H1 (cell line): ENCODE measurements around the gene CCDC183. TPM values are rescaled to one million over a fixed set of nuclear protein-coding genes. Genes with fewer than 3 reads are reported as not detected.

Experiments
- CREB1 ChIP-seq: IDR thresholded peaks from 2 replicates; pipeline ENCODE4 v1.6.1; 2012; ENCODE audit warnings: inconsistent platforms
- CTBP2 ChIP-seq: IDR thresholded peaks from 2 replicates; pipeline ENCODE4 v1.7.0; 2011; ENCODE audit warnings: borderline replicate concordance, mild to moderate bottlenecking, moderate library complexity, mixed read lengths, low read length; ENCODE audit not compliant: insufficient read depth, insufficient read length
- EZH2 ChIP-seq: fragments of 200-600 bp; sonication (generic); IDR thresholded peaks from 2 replicates; pipeline ENCODE4 v1.7.1; 2012; ENCODE audit warnings: low read depth, mild to moderate bottlenecking, moderate library complexity, low read length, inconsistent platforms; ENCODE audit not compliant: severe bottlenecking
- POLR2AphosphoS5 ChIP-seq: IDR thresholded peaks from 2 replicates; pipeline ENCODE4 v1.6.1; 2011; ENCODE audit warnings: low read depth, low read length
- SP2 ChIP-seq: IDR thresholded peaks from 2 replicates; pipeline ENCODE4 v1.6.1; 2012; ENCODE audit warnings: mild to moderate bottlenecking, low read length, inconsistent platforms
- polyA plus RNA-seq, 7 experiments: library from polyadenylated mRNA; depleted of rRNA in 3 of 7; stranded (reverse) in 5 of 7; unstranded in 2 of 7; fragments of >200 nt in 5 of 7; fragments of 200-250 nt in 2 of 7; gene quantifications; 1 replicate in 5 of 7; 2 replicates in 1 of 7; 4 replicates in 1 of 7; pipeline versions ENCODE4 v1.2.1 to v1.2.3, GENCODE V29; 2011 to 2013; ENCODE audit warnings: missing spikeins in 2 of 7, mixed read lengths in 2 of 7
- total RNA-seq: library from RNA; stranded (reverse); fragmentation: NEBNext Ultra II Directional; extraction: Animal tissue kit (Norgen Biotek cat#: 25700); gene quantifications from 2 replicates; pipeline ENCODE4 v1.2.1, GENCODE V29; 2021

Gene CCDC183
- total and polyA plus RNA-seq, 2 of the 8 experiments (the other 6 are each of a cell fraction or from before 2014, with no cell fraction given): 0.51 to 1.6 TPM

DNA sequence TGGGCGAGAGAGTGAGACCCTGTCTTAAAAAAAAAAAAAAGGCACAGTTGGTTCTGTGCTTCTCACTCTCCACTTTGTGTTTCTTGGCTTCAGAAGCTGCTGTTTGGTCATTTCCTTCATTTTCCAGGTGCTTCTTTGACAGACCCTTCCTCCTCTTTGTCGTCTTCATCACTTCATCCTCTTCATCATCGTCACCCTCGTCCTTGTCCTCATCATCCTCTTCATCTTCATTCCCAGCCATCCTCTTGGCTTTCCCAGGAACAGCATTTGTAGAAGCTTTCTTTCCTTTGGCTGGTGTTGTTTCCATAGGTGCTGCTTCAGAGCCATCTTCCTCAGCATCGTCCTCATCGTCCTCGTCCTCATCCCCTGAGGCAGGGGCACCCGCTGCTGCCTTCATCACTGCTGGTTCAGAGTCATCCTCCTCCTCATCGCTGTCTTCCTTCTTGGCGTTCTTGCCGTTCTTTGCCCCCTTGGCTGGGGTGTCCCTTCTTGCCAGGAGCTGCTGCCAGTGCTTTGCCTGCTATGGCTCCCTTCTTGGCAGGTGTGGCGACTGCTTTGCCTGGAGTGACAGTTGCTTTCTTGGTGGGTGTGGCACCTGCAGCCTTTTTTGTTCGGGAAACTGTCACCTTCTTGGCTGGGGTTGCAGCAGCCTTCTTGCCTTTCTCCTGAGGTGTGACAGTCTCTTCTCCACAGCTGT, 18.7 kb downstream of the CCDC183 start (continued):
- TF ChIP-seq CTBP2 (no peak), EZH2 (no peak), CREB1 (no peak), POLR2AphosphoS5 (no peak), SP2 (no peak)
